ENCODE results near the gene TRIO.

- TF ChIP-seq, protein P1, sequence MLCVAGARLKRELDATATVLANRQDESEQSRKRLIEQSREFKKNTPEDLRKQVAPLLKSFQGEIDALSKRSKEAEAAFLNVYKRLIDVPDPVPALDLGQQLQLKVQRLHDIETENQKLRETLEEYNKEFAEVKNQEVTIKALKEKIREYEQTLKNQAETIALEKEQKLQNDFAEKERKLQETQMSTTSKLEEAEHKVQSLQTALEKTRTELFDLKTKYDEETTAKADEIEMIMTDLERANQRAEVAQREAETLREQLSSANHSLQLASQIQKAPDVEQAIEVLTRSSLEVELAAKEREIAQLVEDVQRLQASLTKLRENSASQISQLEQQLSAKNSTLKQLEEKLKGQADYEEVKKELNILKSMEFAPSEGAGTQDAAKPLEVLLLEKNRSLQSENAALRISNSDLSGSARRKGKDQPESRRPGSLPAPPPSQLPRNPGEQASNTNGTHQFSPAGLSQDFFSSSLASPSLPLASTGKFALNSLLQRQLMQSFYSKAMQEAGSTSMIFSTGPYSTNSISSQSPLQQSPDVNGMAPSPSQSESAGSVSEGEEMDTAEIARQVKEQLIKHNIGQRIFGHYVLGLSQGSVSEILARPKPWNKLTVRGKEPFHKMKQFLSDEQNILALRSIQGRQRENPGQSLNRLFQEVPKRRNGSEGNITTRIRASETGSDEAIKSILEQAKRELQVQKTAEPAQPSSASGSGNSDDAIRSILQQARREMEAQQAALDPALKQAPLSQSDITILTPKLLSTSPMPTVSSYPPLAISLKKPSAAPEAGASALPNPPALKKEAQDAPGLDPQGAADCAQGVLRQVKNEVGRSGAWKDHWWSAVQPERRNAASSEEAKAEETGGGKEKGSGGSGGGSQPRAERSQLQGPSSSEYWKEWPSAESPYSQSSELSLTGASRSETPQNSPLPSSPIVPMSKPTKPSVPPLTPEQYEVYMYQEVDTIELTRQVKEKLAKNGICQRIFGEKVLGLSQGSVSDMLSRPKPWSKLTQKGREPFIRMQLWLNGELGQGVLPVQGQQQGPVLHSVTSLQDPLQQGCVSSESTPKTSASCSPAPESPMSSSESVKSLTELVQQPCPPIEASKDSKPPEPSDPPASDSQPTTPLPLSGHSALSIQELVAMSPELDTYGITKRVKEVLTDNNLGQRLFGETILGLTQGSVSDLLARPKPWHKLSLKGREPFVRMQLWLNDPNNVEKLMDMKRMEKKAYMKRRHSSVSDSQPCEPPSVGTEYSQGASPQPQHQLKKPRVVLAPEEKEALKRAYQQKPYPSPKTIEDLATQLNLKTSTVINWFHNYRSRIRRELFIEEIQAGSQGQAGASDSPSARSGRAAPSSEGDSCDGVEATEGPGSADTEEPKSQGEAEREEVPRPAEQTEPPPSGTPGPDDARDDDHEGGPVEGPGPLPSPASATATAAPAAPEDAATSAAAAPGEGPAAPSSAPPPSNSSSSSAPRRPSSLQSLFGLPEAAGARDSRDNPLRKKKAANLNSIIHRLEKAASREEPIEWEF (IDR thresholded peaks at IDR 0.05; ENCODE audit: insufficient replicate concordance, low read depth, low read length) = no peak
- TF ChIP-seq RAD21 (IDR thresholded peaks at IDR 0.05; ENCODE audit: insufficient read depth, low read depth, low read length) (no peak), ZNF274 (IDR thresholded peaks at IDR 0.05; ENCODE audit: insufficient read depth, insufficient read length) (no peak), RBBP5 (conservative IDR thresholded peaks at IDR 0.05) (no peak), CBX3 (IDR thresholded peaks at IDR 0.05; ENCODE audit: borderline replicate concordance, low read depth) (no peak), CREM (IDR thresholded peaks at IDR 0.05; ENCODE audit: low read depth) (no peak), EZH2 (IDR thresholded peaks at IDR 0.05; ENCODE audit: borderline replicate concordance, control insufficient read depth, low read depth, low read length) (no peak), IKZF1 (conservative IDR thresholded peaks at IDR 0.05) (peak; percentile 55), SMC3 (IDR thresholded peaks at IDR 0.05; ENCODE audit: borderline replicate concordance, low read length) (no peak), CBFB (IDR thresholded peaks at IDR 0.05; ENCODE audit: low read depth) (no peak), NBN (IDR thresholded peaks at IDR 0.05) (no peak)
These were observed 213.2 kb downstream of the TRIO start for GRCh38 chr5:14356305-14356704.
